Stimulated activated CD8-positive, alpha-beta memory T cell treated with anti-CD3 and anti-CD28 coated beads, Interleukin-15, amount 100 ng/mL, for 48 hours (primary cell): ENCODE data around the gene CELF6.

Experiments
- DNase-seq, 2 donors: peaks; one replicate each; pipeline ENCODE4 v3.0.0-alpha.2; 2020; ENCODE audit warnings: low read depth in 2 of 2

CELF6 gene

DNA sequence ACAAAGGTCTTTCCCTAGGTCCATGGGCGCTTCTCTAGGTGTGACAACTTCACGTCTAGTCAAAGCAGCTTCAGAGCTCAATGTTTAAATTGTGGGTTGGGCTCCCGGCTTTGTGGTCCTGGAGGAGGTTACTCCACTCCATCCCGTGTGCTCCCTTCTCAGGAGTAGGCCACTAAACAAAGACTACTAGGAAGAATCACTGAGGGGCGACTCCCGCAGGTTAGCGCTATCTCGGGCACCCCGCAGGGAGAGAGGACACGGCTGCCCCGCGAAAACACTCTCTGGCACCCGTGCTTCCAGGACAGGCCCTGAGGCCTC is 48.1 kb downstream of the CELF6 start:
- DNase-seq = no peak

DNA sequence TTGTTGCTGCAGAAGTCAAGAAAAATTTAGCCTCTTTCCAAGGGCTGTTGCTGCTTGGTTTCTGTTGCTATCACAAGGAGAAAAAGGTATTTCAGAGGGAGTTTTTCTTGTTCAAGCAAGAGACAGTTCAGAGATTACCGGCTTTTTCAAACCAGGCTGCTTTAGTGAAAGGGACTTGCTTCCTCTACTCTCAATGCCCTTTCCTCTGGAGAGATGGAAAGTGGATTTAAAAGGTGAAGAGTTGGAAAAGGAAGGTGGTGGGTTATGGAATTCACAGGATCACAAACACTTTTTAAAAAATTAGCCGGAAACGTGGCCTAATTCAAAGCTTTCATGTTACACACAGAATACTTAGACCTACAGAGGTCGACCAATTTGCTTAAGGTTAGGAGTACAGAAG is 48.7 kb downstream of the CELF6 start:
- no peak for DNase-seq

- DNase-seq = no peak
Measured at GRCh38 chr15:72269739-72270138, 50.2 kb downstream of the CELF6 start.

DNA sequence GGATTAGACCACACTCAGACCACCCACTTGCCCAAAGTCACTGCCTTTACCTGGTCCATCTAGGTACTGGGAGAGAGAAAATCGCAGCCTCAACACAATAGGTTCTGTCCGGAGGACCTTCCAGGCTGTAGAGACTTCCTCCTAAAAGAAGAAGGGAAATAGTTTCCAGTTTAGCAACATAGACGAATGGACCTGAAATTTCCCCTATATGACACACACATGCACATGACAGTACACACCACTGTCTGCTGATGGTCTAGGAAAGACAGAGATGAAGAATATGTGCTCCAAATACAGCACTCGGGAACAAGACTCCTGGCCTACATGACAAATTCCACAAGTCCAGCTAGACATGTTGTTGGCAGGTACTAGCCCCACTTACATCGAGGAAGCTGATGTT is 54.9 kb downstream of the CELF6 start:
- no peak for DNase-seq

- no peak for DNase-seq
Measured at GRCh38 chr15:72252663-72253299, 67.2 kb downstream of the CELF6 start.

GRCh38 chr15:72249142-72249810 is 70.7 kb downstream of the CELF6 start:
- no peak for DNase-seq

DNA sequence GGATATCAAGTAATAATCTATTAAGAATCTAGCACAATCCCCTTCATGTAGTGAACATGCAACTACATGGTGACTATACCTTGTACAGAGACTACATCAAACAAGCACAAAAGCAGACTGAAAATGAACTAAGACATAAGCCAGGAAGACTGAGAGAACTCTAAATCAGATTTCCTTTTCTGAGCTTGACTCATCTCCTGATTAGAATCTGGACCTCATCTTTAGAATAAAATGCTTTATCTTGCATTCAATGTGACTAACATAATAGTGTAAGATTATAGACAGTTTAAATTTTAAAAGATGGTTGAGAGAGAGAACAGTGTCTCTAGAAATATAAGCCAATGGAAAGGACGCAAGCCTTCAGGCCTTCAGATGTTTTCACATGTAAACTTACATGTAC is 71.4 kb downstream of the CELF6 start:
- no peak for DNase-seq

GRCh38 chr15:72242775-72243370 is 77.1 kb downstream of the CELF6 start:
- DNase-seq = no peak

DNA sequence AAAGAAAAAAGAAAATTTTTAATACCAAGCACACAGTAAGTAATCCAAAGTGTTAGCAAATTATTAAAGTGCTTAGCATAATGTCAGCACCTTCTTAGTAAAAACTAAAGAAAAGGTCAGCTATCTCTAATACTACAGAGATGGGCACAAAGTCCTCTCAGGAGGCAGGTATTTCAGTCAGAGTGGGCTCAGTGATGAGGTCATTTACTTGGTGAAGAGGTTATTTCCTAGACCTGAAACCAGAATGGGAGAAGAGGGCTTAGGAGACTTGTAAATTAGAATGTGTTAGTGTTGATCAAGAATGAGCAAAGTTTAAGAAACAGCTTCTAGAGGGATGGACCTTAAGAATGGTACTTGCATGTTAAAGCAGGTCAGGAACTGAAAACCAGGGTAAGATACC is 80.3 kb downstream of the CELF6 start:
- DNase-seq = no peak

DNA sequence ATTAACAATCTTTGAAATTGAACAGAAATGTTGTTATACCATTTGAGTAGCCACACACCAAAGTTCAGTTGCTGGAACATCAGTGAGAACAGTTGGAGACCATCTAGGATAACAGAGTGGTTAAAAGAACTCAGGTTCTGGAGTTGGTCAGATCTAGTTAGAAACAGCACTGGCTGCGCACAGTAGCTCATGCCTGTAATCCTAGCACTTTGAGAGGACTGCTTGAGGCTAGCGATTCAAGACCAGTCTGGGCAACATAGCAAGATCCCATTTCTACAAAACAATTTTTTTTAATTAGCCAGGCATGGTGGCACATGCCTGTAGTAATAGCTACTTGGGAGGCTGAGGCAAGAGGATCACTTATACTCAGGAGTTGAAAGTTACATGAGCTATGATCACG is 81.4 kb downstream of the CELF6 start:
- no peak for DNase-seq

GRCh38 chr15:72237853-72238224 is 82.1 kb downstream of the CELF6 start:
- no peak for DNase-seq

GRCh38 chr15:72237029-72237852 is 82.7 kb downstream of the CELF6 start:
- peak; percentile 74 to 78 for DNase-seq

DNA sequence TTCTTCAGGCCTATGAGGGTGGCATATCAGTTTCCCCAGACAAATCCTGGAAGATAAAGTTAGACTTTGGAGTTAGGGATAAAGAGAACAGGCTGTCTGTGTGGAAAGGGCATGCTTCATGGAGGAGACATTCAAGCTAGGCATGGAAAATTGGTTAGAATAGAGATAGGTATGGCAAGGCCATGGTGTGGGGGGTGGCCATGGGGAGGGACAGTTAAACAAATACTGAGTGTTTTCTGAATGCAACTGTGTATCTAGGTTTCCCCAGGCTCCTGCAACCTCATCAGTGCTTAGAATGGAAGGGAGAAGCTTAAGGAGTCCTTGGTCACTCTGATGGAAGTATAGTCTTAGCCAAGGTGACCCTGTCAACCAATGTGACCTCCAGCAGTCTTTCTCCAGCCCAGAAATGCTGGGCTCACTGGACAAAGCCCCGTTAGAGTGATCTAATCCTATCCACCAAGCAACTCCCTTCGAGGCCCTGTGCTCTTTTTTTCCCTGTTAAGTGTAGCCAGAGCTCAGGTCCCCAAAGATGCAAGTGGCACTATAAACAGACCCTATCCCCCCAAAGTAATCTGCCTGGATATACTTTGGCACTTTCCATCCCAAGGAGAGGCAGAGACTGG is 83.5 kb downstream of the CELF6 start:
- no peak for DNase-seq

DNA sequence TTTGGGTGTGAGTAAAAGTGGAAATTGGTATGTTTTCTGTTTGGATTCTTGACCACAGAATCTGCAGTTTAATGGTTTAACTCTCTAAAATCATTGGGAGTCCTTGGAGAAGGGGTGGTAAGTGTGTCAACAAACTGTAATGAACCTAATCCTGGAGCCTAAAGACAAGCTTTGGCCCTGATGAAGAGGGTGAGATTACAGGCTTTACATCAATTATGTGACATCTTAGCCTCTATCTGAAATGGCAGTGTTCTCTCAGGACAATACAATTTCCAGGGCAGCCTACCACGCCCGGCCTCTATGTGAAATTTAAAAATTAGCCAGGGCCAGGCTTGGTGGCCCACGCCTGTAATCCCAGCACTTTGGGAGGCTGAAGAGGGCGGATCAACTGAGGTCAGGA is 84.7 kb downstream of the CELF6 start:
- DNase-seq = no peak
